Smooth muscle cell (in vitro differentiated cells): Measurements from ENCODE around the gene RPS26. TPM values are rescaled to one million over a fixed set of nuclear protein-coding genes. Genes with fewer than 3 reads are reported as not detected.

Experiments used
- DNase-seq: peaks from one replicate; lab custom pipeline; 2025; ENCODE audit not compliant: unreplicated experiment; lab: John Stamatoyannopoulos, UW
- H2AFZ ChIP-seq: fragments of 200-600 bp; sonication (generic); 2 replicates; pipeline ENCODE4 v1.6.0; 2016; ENCODE audit warnings: antibody characterized with exemption, low read depth, mild to moderate bottlenecking
- H3F3A ChIP-seq: fragments of 200-600 bp; sonication (generic); 2 replicates; pipeline ENCODE4 v1.6.0; 2017; ENCODE audit warnings: antibody characterized with exemption, low read depth
- H3K27ac ChIP-seq: fragments of 200-600 bp; sonication (generic); 2 replicates; pipeline ENCODE4 v1.5.1; 2016; ENCODE audit warnings: low read depth, mild to moderate bottlenecking
- H3K27me3 ChIP-seq: fragments of 200-600 bp; sonication (generic); 2 replicates; pipeline ENCODE4 v1.6.1; 2016; ENCODE audit warnings: low read depth, mild to moderate bottlenecking
- H3K36me3 ChIP-seq: fragments of 200-600 bp; sonication (generic); 2 replicates; pipeline ENCODE4 v1.5.1; 2016; ENCODE audit warnings: low read depth
- H3K4me1 ChIP-seq: fragments of 200-600 bp; sonication (generic); 2 replicates; pipeline ENCODE4 v1.5.1; 2016; ENCODE audit warnings: low read depth
- H3K4me2 ChIP-seq: fragments of 200-600 bp; sonication (generic); 2 replicates; pipeline ENCODE4 v1.6.0; 2016; ENCODE audit warnings: mild to moderate bottlenecking
- H3K4me3 ChIP-seq: fragments of 200-600 bp; sonication (generic); 2 replicates; pipeline ENCODE4 v1.5.1; 2016; ENCODE audit warnings: mild to moderate bottlenecking
- H3K79me2 ChIP-seq: fragments of 200-600 bp; sonication (generic); 2 replicates; pipeline ENCODE4 v1.6.0; 2016; ENCODE audit warnings: low read depth, mild to moderate bottlenecking
- H3K9ac ChIP-seq: fragments of 200-600 bp; sonication (generic); 2 replicates; pipeline ENCODE4 v1.6.0; 2016; ENCODE audit warnings: low read depth
- H3K9me3 ChIP-seq: fragments of 200-600 bp; sonication (generic); replicated peaks from 2 replicates; pipeline ENCODE4 v1.5.1; 2016; ENCODE audit warnings: low read depth
- H4K20me1 ChIP-seq: fragments of 200-600 bp; sonication (generic); 2 replicates; pipeline ENCODE4 v1.6.0; 2016; ENCODE audit warnings: low read depth
- WGBS: methylation state at CpG from one replicate; pipeline ENCODE4 v1.1.7; 2016; ENCODE audit warnings: low lambda C conversion rate; 5-methylcytosine and 5-hydroxymethylcytosine counted together
- polyA plus RNA-seq: library from polyadenylated mRNA; unstranded; fragments of >200 nt; fragmentation: Nextera tagmentation; extraction: Ambion mirVana; gene quantifications from 2 replicates; pipeline ENCODE4 v1.2.1, GENCODE V29; 2016
- total RNA-seq: library from RNA; depleted of rRNA; stranded (reverse); fragments of >200 nt; gene quantifications from 2 replicates; pipeline ENCODE4 v1.2.3, GENCODE V29; 2014
- TF ChIP-seq, protein P1 (sequence below): fragments of 200-600 bp; sonication (generic); IDR thresholded peaks from 2 replicates; pipeline ENCODE4 v1.5.1; 2017; ENCODE audit warnings: borderline replicate concordance, mild to moderate bottlenecking, antibody characterized with exemption; ENCODE audit not compliant: insufficient read depth, poor library complexity, severe bottlenecking

RPS26 gene
- total and polyA plus RNA-seq, 2 experiments from 2014 or later, result 282 to 845 TPM

DNA sequence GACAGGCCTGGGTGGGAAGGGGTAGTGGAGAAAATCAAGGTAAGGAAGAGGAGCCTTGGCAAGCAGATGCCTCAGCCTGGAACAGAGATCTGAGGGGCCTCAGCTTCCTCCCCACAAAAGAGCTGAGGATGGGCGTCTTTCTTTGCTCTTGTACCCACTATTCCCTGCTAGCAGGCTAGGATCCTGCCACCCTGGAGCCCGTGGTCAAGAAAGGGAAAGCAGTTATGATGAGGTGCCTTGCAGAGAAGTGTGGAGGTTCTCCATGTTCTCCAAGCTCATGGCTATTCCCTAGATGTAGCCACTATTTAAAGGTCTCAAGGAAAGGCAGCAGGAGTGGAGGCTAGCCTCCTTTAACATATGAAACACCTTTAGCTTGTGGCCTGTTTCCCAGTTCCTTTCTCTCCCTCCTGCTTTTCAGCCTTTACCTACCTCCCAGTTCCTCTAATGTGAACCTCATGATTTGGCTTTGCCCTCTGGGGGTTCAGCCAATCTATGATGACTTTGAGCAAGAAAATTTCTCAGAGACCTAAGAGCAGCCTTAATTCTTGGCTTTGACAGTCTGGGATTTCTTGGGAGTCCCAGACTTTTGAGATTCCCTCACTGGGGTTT is 19.7 kb upstream of the RPS26 start:
- TF ChIP-seq, protein P1, sequence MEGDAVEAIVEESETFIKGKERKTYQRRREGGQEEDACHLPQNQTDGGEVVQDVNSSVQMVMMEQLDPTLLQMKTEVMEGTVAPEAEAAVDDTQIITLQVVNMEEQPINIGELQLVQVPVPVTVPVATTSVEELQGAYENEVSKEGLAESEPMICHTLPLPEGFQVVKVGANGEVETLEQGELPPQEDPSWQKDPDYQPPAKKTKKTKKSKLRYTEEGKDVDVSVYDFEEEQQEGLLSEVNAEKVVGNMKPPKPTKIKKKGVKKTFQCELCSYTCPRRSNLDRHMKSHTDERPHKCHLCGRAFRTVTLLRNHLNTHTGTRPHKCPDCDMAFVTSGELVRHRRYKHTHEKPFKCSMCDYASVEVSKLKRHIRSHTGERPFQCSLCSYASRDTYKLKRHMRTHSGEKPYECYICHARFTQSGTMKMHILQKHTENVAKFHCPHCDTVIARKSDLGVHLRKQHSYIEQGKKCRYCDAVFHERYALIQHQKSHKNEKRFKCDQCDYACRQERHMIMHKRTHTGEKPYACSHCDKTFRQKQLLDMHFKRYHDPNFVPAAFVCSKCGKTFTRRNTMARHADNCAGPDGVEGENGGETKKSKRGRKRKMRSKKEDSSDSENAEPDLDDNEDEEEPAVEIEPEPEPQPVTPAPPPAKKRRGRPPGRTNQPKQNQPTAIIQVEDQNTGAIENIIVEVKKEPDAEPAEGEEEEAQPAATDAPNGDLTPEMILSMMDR, result no peak
- H3K4me1 ChIP-seq, result peaks cover 24% of the 10 kb centered on the region
- WGBS, result 72% methylated on average over 2 of the region's 2 CpGs
- peak overlapping the region; percentile 50 for H3K4me3 ChIP-seq
- H3K9ac ChIP-seq, result peak overlapping the region; percentile 28
- H2AFZ ChIP-seq, result no peak overlapping the region
- H3K27me3 ChIP-seq, result no peaks in the 10 kb centered on the region
- peak overlapping the region; percentile 86 for H3K4me2 ChIP-seq
- no peaks in the 10 kb centered on the region for H3K9me3 ChIP-seq
- H3K79me2 ChIP-seq, result peaks cover 19% of the 10 kb centered on the region
- no peak for DNase-seq
- H3K36me3 ChIP-seq, result no peaks in the 10 kb centered on the region
- no peaks in the 10 kb centered on the region for H4K20me1 ChIP-seq
- peak overlapping the region; percentile 69 for H3K27ac ChIP-seq
- H3F3A ChIP-seq, result peaks cover 8% of the 10 kb centered on the region

DNA sequence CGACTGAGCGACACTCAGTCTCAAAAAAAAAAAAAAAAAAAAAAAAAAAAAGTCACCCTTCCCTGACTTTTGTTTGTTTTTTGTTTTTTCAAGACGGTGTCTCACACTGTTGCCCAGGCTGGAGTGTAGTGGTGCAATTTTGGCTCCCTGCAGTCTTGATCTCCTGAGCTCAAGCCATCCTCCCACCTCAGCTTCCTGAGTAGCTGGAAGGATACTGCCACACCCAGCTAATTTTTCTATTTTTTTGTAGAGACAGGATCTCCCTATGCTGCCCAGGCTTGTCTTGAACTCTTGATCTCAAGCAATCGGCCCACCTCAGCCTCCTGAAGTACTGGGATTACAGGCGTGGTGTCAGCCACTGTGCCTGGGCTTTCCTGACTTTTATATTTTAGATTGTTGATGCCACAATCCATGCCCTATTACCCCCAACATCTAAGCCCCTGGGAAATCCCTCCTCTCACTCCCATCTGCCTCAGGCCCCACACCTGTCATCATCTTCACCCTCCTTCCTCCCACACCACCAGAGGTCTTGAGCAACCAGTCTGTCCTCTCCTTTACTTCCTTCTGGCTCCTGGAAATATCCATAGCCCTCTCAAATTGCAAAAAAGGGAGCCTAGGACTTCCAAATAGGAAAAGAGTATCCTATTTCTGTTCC is 13.1 kb upstream of the RPS26 start:
- Histone ChIP-seq H3K36me3 (peaks cover 3% of the 10 kb centered on the region), H2AFZ (no peak overlapping the region), H3K79me2 (peaks cover 2% of the 10 kb centered on the region), H3K4me3 (no peak overlapping the region), H3K4me1 (peaks cover 4% of the 10 kb centered on the region), H3K9ac (no peak overlapping the region), H3F3A (peaks cover 9% of the 10 kb centered on the region), H3K27me3 (no peaks in the 10 kb centered on the region), H3K27ac (peak overlapping the region; percentile 66), H4K20me1 (no peaks in the 10 kb centered on the region), H3K9me3 (no peaks in the 10 kb centered on the region), H3K4me2 (peak overlapping the region; percentile 47)
- TF ChIP-seq, protein P1, result no peak
- WGBS, result 91% methylated on average over 4 of the region's 5 CpGs
- no peak for DNase-seq

DNA sequence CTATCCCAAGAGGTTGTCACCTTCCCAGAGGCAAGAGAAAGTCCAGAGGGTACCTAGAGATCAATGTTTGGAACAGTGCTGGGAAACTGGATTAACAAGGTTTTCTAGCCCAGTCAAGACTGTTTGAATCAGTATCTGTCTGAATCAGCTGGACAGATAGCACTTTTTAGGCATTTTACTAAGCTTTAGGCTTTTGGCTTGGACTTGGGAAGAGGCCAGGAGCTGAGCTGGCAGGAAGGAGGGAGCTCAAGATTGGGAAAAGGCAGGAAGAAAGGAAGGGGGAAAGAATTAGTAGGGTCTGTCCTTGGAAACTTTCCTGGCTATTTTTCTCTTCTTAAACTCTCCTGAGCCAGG is 12.6 kb upstream of the RPS26 start:
- H3K79me2 ChIP-seq, result no peaks in the 10 kb centered on the region
- H3K27ac ChIP-seq, result peak overlapping the region; percentile 66
- peaks cover 3% of the 10 kb centered on the region for H3K36me3 ChIP-seq
- TF ChIP-seq, protein P1, result no peak
- H3K4me2 ChIP-seq, result peak overlapping the region; percentile 47
- peaks cover 9% of the 10 kb centered on the region for H3F3A ChIP-seq
- DNase-seq, result no peak
- no peaks in the 10 kb centered on the region for H3K27me3 ChIP-seq
- H2AFZ ChIP-seq, result no peak overlapping the region
- no peak overlapping the region for H3K9ac ChIP-seq
- H3K9me3 ChIP-seq, result no peaks in the 10 kb centered on the region
- H3K4me3 ChIP-seq, result no peak overlapping the region
- peaks cover 4% of the 10 kb centered on the region for H3K4me1 ChIP-seq
- H4K20me1 ChIP-seq, result no peaks in the 10 kb centered on the region
